A673 (cell line): ENCODE data around the gene GPS1. TPM values are rescaled to one million over a fixed set of nuclear protein-coding genes. Genes with fewer than 3 reads are reported as not detected.

Experiments
- BruUV-seq: library from RNA; stranded (reverse); fragments of 400-500 nt; replicated peaks from 2 replicates; lab custom pipeline; 2021; lab: Mats Ljungman, UMichigan
- CTCF ChIA-PET: fragments of 300-600 bp; sonication (Branson Sonifier 250); formaldehyde crosslinking; loops from one replicate; lab custom pipeline; 2022; ENCODE audit warnings: antibody characterized with exemption; lab: Charles Lee
- POLR2A ChIA-PET: fragments of 300-600 bp; sonication (Branson Sonifier 250); formaldehyde crosslinking; loops from one replicate; lab custom pipeline; 2022; ENCODE audit warnings: antibody characterized with exemption; ENCODE audit not compliant: low non-redundant PET; lab: Charles Lee
- DNase-seq: peaks from one replicate; pipeline ENCODE4 v3.0.0-alpha.2; 2015; ENCODE audit warnings: low spot score
- H3K27ac ChIP-seq: fragments of 200-600 bp; sonication (generic); 2 replicates; pipeline ENCODE4 v1.5.1; 2016; ENCODE audit warnings: mixed run types, low read depth, mild to moderate bottlenecking, mixed read lengths, antibody characterized with exemption, low read length; ENCODE audit not compliant: poor library complexity, severe bottlenecking
- H3K27me3 ChIP-seq: fragments of 200-600 bp; sonication (generic); replicated peaks from 2 replicates; pipeline ENCODE4 v1.6.1; 2017; ENCODE audit warnings: mixed run types, low read depth, mild to moderate bottlenecking, mixed read lengths, antibody characterized with exemption, low read length; ENCODE audit not compliant: insufficient read depth, poor library complexity
- H3K36me3 ChIP-seq: fragments of 200-600 bp; sonication (generic); 2 replicates; pipeline ENCODE4 v1.6.1; 2016; ENCODE audit warnings: mixed run types, mild to moderate bottlenecking, mixed read lengths, antibody characterized with exemption, low read length; ENCODE audit not compliant: insufficient read depth, poor library complexity, severe bottlenecking
- H3K4me1 ChIP-seq: fragments of 200-600 bp; sonication (generic); 2 replicates; pipeline ENCODE4 v1.6.1; 2017; ENCODE audit warnings: mixed run types, mild to moderate bottlenecking, mixed read lengths, antibody characterized with exemption, low read length; ENCODE audit not compliant: insufficient read depth, poor library complexity, severe bottlenecking
- H3K4me3 ChIP-seq: fragments of 200-600 bp; sonication (generic); 2 replicates; pipeline ENCODE4 v1.5.1; 2016; ENCODE audit warnings: low read depth, mixed run types, mild to moderate bottlenecking, mixed read lengths, low read length; ENCODE audit not compliant: poor library complexity, severe bottlenecking
- H3K9me3 ChIP-seq: fragments of 200-600 bp; sonication (generic); 2 replicates; pipeline ENCODE4 v1.6.1; 2016; ENCODE audit warnings: mixed run types, low read depth, mild to moderate bottlenecking, mixed read lengths, antibody characterized with exemption, low read length; ENCODE audit not compliant: poor library complexity, severe bottlenecking
- CTCF ChIP-seq: fragments of 300-800, 200-600 bp; sonication (generic); conservative IDR thresholded peaks from 2 replicates; pipeline ENCODE4 v1.5.1; 2017; ENCODE audit warnings: low read depth, mild to moderate bottlenecking, antibody characterized with exemption, low read length, moderate library complexity, mixed read lengths
- EZH2 ChIP-seq: fragments of 200-600 bp; sonication (generic); IDR thresholded peaks from 2 replicates; pipeline ENCODE4 v1.6.1; 2017; ENCODE audit warnings: borderline replicate concordance, low read depth, mild to moderate bottlenecking, mixed read lengths, antibody characterized with exemption, low read length; ENCODE audit not compliant: poor library complexity, severe bottlenecking
- intact Hi-C: fragments of 100-400 bp; cut with micrococcal nuclease; formaldehyde crosslinking; loops from one replicate; pipeline ENCODE4 v1.10.0; 2022; ENCODE audit not compliant: unreplicated experiment
- total RNA-seq: library from RNA; stranded (reverse); gene quantifications from 2 replicates; pipeline ENCODE4 v1.2.3, GENCODE V29; 2021

The GPS1 gene
- total RNA-seq, 1 experiment from 2014 or later: 162 TPM

DNA sequence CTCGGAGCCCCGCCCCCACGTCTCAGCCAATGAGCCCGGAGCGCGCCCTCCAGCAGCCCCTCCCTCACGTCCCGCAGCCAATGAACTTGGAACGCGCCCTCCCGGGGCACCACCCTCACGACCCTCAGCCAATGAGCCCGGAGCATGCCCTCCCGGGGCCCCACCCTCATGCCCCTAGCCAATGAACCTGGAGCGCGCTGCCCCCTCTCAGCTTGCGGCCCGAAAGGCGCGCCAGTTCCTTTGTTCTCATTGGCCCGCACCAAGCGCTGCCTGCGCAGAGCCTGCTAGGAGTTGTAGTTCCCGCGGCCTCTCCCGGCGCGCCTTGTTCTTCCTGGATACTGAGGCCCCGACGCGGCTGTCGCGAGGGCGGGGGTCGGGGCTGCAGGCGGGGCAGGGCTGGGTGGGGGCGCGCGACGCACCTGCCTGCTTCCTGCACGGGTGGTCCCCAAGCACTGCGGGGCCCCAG is 28.7 kb upstream of the GPS1 start, which contains the start of gene LRRC45:
Gene LRRC45, plus strand, starts transcription at position 325 of the 466 bp plus-strand sequence. CDS start 339 bp downstream, outside the sequence.
- CTCF ChIA-PET: interaction anchor here (1.7 to 4.1 kb wide), 2 partner anchors 15 to 63 kb away, joined by 6 to 23 read pairs; partner anchors contain the start of gene DCXR

DNA sequence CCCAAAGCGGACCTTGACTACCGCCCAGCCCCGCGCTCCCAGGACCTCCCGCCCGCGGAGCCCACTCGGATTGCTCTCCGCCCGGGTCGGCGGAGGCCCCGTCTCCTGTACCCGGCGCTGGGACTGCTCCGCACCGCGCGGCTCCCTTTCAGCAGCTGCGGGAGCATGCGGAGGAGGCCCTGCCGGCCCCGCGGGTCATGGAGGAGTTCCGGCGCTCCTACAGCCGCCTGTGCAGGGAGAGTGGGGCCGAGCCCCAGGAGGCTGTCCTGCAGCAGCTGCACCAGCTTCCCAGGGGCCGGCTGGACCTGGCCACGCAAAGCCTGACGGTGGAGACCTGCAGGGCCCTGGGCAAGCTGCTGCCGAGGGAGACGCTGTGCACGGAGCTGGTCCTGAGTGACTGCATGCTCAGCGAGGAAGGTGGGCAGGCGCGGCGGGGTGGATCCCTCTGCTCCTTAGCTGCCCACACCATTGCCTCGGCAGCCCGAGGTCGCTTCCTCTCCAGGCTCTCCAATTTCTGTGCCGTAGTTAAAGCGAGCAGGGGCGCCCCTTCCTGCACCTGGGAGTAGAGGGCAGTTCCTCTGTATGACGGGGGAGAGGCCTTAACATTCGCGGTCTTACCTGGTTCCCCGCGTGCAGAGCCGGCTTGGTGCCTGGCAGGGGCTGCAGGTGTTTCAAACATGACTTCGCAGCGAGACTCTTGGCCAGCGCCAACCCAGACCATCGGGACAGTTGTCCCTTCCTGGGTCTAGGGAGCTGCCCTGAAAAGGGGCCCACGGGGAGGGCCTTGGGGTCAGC is 28.1 kb upstream of the GPS1 start:
- H3K27ac ChIP-seq: peak overlapping the region; percentile 72
- peak overlapping the region; percentile 97 for H3K4me3 ChIP-seq
- H3K4me1 ChIP-seq: peaks cover 20% of the 10 kb centered on the region
- H3K27me3 ChIP-seq: no peaks in the 10 kb centered on the region
- no TSS peak for BruUV-seq
- TF ChIP-seq CTCF (no peak), EZH2 (no peak)
- DNase-seq: no peak
- intact Hi-C loops: loop anchor here (5.0 kb wide), 1 partner anchor 66 kb away; no protein-coding TSS in a partner anchor
- H3K36me3 ChIP-seq: peaks cover 10% of the 10 kb centered on the region
- ChIA-PET CTCF (interaction anchor here (1.7 to 4.1 kb wide), 2 partner anchors 14 to 64 kb away, joined by 6 to 23 read pairs; partner anchors contain the start of gene DCXR), POLR2A (interaction anchor here (0.6 to 1.2 kb wide), 3 partner anchors 14 to 311 kb away, joined by 3 to 4 read pairs (median 3); partner anchors contain the start of gene DCXR)
- H3K9me3 ChIP-seq: no peaks in the 10 kb centered on the region

More for the DNA sequence above, 28.7 kb upstream of the GPS1 start, which contains the start of gene LRRC45:
- H3K27me3 ChIP-seq: no peaks in the 10 kb centered on the region
- peak; percentile 100 for DNase-seq
- H3K36me3 ChIP-seq: peaks cover 13% of the 10 kb centered on the region
- H3K4me1 ChIP-seq: peaks cover 20% of the 10 kb centered on the region
- H3K4me3 ChIP-seq: peak within 1 kb of the TSS; percentile 97
- intact Hi-C loops: loop anchor here (5.0 kb wide), 1 partner anchor 66 kb away; no protein-coding TSS in a partner anchor
- no TSS peak for BruUV-seq
- TF ChIP-seq CTCF (no peak), EZH2 (no peak)
- H3K9me3 ChIP-seq: no peaks in the 10 kb centered on the region
- H3K27ac ChIP-seq: peak within 1 kb of the TSS; percentile 75
- POLR2A ChIA-PET: interaction anchor here (0.6 to 1.2 kb wide), 5 partner anchors 15 to 310 kb away, joined by 3 to 23 read pairs (median 3); partner anchors contain the start of gene DCXR

DNA sequence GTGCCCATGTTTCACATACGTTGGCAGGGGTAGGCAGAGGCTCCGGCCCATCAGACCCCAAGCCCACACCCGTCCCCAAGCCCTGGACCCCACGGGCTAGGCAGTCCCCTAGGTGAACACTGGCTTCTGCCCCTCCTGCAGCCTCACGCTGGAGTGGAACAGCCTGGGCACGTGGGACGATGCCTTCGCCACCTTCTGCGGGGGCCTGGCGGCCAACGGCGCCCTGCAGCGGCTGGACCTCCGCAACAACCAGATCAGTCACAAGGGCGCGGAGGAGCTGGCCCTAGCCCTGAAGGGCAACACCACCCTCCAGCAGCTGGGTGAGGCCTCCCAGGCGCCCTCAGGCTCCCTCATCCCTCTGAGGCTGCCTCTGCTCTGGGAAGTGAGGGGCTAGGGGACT is 26.8 kb upstream of the GPS1 start:
- BruUV-seq: no TSS peak
- no peak for DNase-seq
- CTCF ChIA-PET: no interaction called here
- H3K27ac ChIP-seq: no peak overlapping the region
- H3K27me3 ChIP-seq: no peaks in the 10 kb centered on the region
- peaks cover 20% of the 10 kb centered on the region for H3K4me1 ChIP-seq
- H3K4me3 ChIP-seq: no peak overlapping the region
- intact Hi-C loops: loop anchor here (5.0 kb wide), 1 partner anchor 68 kb away; no protein-coding TSS in a partner anchor
- peaks cover 5% of the 10 kb centered on the region for H3K36me3 ChIP-seq
- POLR2A ChIA-PET: no interaction called here
- no peaks in the 10 kb centered on the region for H3K9me3 ChIP-seq
- TF ChIP-seq CTCF (no peak), EZH2 (no peak)
